ENCODE data around the gene IKZF5.
A peak's percentile ranks its signal among the peaks of the same experiment; 100 is the strongest.

IKZF5 gene

DNA sequence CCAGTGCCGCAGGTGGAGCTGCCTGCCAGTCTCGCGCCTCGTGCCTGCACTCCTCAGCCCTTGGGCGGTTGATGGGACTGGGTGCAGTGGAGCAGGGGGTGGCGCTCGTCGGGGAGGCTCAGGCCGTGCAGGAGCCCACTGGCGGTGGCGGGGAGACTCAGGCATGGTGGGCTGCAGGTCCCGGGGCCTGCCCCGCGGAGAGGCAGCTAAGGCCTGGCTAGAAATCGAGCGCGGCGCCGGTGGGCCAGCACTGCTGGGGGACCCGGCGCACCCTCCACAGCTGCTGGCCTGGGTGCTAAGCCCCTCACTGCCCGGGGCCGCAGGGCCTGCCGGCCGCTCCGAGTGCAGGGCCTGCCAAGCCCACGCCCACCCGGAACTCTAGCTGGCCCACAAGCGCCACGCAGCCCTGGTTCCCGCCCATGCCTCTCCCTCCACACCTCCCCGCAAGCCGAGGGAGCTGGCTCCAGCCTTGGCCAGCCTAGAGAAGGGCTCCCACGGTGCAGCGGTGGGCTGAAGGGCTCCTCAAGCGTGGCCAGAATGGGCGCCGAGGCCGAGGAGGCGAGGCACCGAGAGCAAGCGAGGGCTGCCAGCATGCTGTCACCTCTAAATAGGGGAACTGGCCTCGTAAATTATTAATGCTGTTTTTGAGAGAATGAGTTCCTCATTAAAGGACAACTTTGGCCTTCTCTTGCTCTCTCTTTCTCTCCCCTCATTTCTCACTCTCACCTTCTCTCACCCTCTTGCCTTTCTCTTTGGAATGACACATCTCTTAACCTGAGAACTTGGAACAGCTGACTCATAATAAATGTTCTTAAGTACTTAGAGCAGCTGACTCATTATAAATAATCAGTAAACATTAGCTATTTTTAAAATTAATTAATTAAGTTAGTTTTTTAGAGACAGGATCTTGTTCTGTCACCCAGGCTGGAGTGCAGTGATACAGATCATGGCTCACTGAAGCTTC lies 5.1 kb upstream of the IKZF5 start:
- no peak for DNase-seq

DNA sequence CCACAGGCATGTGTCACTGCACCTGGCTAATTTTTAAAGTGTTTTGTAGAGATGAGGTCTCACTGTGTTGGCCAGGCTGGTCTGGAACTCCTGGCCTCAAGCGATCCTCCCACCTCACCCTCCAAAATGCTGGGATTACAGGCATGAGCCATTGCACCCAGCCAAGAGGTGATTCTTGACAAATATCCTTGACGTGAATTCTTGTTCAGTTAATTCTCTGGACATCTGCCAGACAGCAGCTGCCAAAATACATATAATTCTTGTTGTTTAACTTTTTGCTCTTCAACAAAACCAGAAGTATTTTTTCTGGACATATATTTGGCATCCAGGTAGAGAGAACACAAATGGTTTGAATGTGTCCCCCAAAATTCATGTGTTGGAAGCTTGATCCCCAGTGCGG lies 3.4 kb upstream of the IKZF5 start:
- no peak for DNase-seq

DNA sequence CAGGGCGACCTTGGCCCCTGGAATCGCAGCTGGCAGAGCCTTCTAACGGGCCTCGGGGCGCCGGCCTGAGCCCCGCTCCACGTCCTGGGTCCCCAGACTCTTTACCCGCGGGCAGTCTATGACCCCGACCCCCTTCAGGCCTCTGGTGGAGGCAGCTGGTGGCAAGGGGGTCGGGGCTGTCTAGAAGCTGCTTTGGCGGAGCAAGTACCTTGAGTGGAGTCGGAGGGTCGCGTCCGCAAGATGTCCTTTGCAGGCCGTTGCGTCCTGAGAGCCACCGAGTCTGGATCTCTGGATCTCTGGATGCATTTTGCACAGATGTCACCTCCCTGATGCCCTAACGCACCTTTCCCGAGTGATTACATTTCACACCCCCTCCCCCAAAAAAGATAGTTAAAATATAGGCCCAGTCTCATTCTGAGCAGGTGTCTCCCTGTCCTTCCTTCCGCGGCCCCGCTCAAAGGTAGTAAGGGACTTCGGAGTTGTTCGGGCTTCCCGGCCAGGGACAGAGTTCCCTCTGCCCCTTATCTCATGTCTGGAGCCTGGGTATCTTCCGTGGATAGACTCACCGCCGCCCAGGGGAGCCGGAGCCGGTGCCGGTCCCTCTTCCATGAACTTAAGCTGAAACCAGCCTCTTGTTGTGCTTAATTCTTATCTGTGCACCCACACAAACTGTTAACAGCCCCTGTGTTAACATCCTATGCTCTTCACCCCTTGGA lies 668 bp upstream of the IKZF5 start:
- DNase-seq: no peak

DNA sequence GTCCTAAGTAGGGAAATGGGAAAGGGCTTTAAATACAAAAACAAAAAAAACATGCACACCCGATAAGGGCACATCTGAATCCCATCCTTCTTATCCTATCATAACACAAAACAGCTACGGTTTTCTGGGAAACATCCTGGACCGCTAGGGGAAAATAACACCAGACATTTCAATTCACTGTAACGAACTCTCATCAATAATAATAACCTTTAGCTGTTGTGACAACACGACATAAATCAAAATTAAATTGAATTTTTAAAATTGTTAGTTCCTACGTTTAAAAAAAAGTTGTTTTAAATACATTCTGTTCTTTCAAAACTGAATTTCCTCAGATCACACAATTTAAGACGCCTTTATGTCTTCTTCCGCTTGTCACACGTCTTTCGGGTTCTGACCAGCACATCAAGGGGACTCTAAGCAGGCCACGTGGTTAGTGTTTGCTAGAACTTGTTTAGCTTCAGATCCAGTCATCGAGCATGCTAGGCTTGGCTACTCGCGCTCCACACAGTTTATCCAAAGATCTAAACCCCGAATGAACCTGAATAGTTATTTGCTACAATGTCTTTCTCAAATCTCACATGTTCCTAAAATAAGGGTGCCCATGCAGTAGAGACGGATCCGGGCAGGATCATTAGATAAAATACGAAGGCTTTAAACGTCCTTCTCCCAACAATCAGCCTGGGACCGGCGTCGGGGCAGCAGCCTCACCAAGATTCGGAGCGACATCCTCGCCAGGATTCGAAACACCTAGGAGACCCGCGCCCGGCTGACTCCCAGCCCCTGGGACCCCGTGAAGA lies 839 bp downstream of the IKZF5 start:
- DNase-seq: no peak

DNA sequence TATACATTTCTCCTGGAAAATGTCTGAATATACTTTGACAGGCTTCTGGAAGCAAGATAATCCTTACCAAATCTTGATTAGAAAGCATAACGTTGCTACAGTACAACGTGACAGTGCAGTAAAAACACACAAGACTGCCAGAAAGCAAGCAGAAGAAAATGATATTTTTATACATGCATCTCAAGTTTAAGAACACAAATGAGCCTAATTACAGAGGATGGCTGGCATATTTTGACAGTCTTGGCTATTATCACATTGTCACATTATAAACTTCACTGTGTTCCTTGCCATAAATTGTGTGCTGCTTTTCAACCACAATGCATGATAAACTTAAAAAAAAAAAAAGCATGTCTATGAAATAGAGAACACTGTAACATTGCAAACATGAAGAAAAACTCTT lies 4.3 kb downstream of the IKZF5 start:
- no peak for DNase-seq

DNA sequence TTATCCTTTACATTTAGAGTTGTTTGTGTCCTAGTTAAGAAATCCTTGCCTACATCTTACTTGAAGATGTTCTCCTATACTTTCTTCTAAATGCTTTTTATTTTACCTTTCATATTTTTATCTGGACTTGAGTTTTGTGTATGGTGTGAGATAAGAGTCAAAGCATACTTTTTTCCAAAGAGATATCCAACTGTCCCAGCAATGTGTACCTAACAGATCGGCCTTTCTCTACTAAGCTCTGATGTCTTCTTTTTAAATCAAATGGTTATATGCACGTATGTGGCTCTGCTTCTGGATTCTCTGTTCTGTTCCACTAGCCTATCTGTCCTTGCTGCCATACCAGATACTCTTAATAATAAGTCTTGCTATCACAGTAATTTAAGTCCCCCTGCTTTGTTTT lies 7.2 kb downstream of the IKZF5 start:
- no peak for DNase-seq

DNA sequence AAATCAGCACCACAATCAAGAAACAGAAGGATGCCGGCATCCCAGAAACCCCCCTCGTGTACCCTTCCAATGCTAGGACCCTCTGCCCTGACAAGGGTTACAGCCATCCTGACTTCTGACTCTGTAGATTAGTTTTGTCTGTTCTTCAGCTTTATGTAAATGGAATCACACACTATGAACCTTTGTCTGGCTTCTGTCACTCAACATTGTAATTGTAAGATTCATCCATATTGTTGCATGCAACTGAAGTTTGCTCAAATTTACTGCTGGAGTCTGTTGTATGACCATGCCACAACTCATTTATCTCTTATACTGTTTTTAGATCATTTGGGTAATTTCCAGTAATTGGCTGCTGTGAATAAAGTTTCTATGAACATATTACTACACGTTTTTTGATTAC lies 8.4 kb downstream of the IKZF5 start:
- no peak for DNase-seq

DNA sequence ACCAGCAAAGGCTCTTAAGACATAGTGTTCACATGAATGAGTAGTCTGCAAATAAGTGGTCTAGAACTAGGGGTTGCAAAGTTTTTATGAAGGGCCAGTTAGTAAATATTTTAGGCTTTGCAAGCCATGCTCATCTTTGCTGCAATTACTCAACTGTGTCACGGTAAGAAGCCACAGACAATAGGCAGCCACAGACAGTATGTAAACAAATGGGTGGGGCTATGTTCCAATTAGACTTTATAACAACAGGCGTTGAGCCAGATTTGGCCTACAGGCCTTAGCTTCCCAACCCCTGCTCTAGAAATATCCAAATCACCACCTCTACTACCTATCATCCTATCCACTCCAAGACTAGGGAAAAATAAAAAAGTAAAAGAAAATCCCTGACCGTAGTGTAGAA lies 9.2 kb downstream of the IKZF5 start:
- DNase-seq: no peak

DNA sequence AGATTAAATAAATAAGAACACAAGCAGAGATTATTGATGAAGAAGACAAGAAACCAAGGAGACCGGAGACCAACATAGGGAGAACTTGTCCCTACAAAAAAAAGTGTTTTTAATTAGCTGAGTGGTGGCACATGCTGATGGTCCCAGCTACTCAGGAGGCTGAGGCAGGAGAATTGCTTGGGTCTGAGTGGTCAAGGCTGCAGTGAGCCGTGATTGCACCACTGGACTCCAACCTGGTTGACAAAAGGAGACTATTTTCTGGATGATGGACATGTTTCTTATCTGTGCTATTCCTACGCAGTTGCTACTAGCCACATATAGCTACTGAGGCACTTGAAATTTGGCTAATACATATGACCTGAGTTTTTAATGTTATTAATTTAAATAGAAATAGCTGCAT lies 9.7 kb downstream of the IKZF5 start:
- DNase-seq: no peak

DNA sequence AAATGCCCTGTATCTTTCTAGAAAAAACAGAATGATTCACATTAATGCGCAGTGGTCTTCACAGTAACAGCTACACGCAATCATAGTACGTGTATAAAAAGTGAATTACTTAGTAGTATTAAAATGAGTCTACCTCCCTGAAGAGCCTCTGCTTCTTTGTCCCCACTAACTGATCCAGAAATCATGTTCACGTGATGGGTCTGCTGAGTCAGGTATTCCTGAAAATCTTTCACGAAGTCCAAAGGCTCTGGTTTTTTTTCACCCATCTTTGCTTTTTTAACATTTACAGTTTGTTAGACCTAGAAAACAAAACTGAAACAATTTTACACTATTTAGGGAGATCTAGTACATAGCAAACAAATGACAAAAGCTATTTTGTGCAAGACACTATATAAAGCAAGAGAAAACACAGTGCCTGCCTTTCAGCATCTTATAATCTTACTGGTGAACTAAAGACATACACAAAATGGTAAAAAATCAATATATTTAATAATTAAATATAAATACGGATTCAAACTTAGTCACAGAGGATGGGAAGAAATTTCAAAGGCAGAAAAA lies 10.2 kb downstream of the IKZF5 start:
- no peak for DNase-seq

DNA sequence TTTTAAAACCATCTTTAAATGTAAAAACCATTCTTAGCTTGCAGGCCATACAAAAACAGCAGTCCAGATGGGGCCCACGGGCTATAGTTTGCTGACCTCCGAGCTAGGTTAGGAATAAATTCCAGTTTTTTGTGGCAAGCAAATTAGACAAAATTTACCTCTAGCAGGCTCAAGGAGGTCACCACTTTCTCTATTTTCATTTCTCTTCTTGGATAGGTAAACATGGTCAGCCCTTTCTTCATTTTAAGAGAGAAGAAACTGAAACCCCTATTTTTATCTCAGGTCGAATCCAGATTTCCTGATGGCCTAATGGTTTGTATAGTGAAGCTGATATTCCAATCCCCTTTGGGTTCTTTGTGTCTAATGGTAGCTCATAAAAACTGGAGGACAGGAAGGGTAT lies 10.7 kb downstream of the IKZF5 start:
- no peak for DNase-seq

DNA sequence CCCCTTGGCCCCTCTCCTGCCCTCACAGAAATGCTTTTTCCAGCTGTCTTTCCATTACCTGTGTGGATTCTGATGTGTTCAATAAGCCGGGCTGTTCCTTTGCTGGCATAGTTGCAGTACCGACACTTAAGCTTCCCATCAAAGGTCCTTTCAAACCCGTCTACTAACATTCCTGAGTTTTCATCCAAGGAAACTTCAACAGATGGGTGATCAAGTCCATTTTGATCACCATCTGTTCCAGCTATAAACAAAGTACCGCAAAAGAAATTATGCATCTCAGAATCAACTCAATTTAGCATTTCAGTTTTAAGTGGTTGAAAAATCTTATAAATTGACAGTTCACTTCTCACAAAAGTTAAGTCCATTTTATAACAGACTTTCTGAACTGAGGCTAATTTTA lies 12.7 kb downstream of the IKZF5 start:
- no peak for DNase-seq

DNA sequence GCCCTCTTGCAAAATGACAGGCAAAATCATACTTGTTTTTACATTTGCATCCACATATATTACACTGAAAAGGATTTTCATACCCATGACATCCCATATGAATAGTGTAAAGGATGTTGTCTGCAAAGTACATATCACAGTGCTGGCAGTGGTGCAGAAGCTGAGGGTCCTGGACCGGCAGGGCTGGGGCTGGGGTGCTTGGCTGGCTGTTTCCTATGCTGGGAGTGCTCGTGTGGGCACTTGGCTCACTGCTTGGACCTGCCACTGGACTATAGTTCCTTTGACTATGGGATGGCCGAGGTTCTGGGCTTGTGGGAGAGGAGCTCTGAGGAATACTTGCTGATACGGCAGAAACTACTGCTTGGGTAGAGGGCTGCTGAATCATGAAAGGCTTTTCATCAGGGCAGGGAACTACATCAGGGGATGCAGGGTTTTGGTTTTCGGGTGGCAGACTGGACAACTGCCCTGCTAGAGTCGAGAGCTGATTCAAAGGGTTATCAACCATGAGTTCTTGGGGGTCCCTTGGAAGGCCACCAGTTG lies 14.7 kb downstream of the IKZF5 start:
- no peak for DNase-seq

DNA sequence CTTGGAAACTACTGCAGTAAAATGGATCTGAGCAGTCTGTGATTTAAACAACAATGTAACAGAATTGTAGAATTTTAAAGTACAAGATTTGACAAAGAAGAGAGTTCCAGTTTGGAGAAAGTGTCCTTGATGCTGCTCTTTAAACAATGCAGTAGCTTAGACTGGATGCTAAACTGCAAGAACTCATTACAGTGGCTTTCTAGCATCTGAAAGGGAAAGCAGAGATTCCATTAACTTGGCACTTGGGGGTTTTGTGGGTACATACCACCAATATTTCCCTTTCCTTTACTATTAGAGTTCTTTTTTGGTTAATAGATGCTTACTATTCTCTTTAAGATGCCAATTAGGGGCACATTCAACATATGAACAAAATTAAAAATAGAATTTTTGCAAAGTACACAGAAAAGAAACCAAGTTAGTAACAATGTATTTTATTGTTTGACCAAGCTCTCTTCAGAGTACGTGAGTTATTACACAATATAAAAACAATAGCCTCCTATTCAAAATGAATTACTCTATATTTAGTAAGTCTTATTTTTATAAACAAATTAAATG lies 16.5 kb downstream of the IKZF5 start:
- DNase-seq: no peak

DNA sequence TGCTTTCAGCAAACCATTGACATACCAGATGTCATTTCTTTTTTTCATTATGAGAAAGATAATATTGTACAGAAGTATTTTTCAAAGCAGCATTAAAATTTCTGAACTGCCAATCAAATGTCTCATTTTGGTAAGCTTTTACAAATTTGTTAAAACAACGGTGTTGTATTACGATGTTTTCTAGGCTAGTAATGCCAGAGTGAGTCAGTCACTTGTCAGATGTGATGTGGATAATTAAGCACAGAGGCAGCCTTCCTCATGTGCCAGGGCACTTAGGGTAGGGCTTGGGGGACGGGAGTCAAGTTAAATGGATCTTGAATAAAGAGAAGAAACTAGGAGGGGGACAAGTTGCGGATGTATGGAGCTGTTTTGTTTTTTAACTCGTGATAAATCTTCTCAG lies 18.3 kb downstream of the IKZF5 start:
- no peak for DNase-seq

DNA sequence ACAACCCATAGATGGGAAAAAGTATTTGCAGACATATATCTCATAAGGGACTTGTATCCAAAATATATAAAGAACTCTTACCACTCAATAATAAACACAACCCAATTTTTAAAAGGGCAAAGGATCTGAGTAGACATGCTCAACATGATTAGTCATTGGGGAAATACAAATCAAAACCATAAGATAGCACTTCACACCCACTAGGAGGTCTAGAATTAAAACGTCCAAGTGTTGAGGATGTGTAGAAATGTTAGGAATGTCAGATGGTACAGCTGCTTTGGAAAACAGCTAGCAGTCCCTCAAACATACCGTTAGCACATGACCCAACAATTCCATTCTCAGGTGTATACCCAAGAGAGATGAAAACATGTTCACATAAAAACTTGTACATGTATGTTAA lies 20.1 kb downstream of the IKZF5 start:
- no peak for DNase-seq

DNA sequence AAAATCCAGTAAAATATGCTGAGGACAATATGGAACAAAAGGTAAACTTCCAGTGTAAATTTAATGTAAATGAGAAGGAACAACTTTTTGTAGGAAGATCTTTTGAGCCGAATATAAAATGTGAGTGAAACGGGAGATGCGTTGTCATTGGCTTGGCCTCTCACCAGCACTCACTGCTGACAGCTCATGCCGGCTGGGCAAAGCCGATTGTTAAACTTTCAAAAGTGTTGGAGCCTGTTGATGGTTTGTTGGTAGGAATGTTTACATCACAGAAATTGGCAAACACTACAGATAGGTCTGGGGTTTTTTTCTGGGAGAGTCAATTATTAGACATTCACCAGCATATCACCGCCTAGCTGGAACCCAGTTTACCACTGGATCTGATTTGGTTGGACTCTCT lies 22.3 kb downstream of the IKZF5 start:
- no peak for DNase-seq

DNA sequence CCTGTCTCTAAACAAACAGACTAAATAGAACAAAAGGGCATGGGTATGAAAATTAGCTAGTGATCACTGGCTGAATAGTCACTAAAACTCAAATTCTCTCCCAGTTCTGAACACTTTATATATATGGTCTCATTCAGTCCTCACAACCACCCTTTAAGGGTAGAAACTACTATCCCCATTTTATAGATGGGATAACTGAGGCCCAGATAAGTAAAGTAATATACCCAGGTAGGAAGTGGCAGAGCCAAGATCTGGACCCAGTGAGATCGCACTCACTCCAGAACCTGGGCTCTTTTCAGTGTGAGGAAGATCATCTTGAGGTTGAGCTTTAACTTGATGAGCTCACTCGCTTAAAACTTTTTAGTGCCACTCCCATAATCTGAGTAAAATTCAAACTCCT lies 23.9 kb downstream of the IKZF5 start:
- DNase-seq: no peak

DNA sequence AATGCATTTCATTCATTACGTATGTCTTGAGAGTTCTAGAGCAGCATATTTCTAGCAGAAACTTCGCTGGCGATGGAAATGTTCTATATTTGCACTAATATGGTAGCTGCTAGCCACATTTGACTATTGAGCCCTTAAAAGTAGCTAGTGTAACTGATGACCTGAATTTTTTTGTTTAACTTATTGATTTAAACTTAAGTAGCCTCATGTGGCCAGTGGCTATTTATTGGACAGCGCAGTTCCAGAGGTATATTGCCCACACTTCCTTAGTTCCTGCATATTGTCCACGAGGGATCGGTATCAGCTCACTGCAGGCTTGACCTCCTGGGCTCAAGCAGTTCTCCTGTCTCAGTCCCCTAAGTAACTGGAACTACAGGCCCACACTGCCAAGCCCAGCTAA lies 24.7 kb downstream of the IKZF5 start:
- no peak for DNase-seq

DNA sequence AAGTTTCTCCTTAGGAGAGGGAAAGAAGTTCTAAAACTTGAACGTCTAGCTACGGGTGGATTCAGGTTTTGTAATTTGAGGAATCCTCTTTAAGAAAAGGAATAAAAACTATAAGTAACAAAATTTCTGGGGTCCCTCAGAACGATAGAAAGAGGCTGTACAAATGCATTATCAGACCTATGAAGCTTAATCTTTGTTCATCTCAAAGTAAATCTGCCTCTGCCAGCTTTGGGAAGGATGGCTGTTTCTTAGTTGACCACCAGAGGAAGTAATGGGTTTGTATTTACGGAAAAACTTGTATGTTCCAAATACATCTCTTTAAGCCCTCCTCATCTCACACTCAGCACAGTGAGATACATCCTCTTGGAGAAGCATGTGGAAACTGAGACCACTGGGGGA lies 27.5 kb downstream of the IKZF5 start:
- no peak for DNase-seq

DNA sequence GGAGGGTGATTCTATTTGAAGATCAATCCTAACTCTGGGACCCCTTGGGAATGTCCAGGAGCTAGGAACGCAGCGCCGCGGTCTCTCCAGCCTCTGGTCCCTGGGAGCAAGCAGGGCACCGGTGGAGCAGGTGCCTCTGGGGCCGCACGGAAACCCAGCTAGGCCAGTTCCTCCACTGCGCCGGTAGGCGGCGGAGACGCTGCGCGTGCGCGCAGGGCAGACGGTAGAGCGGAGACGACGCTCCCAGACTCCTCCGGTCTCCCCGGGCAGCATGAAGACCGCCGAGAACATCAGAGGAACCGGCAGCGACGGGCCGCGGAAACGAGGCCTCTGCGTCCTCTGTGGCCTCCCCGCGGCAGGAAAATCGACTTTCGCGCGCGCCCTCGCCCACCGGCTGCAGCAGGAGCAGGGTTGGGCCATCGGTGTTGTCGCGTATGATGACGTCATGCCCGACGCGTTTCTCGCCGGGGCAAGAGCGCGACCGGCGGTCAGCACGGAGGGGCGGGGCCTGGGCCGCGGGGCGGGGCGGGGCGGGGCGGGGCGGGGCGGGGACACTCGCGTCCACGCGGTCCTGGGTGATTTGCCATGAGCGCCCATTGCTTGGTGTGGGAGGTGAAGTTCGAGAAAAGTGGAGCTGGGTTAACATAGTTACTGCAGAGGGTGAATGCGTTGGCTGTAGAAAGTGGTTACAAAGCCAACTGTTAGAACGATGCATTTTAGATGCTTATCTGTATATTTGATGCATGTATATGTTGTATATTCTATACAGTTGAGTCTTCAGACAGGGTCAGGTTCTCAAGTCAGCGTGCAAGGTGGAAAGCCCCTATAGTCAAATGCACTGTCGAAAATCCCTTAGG lies 28.2 kb downstream of the IKZF5 start, which contains the start of gene PSTK:
TSS of gene PSTK (plus strand) at position 193 of the 857 bp plus-strand sequence. CDS start at position 272, 79 bp downstream.
- peak; percentile 72 to 83 for DNase-seq

All from NCI-H1930 (cell line).